G401.6 (cell line): ENCODE data around the gene AKAP12.
A peak's percentile ranks its signal among the peaks of the same experiment; 100 is the strongest.

Experiments used
- FAIRE-seq: peaks from 2 replicates; lab custom pipeline; 2012; peaks lifted over from hg19 to GRCh38; lab: Jason Lieb, UNC

Gene AKAP12

DNA sequence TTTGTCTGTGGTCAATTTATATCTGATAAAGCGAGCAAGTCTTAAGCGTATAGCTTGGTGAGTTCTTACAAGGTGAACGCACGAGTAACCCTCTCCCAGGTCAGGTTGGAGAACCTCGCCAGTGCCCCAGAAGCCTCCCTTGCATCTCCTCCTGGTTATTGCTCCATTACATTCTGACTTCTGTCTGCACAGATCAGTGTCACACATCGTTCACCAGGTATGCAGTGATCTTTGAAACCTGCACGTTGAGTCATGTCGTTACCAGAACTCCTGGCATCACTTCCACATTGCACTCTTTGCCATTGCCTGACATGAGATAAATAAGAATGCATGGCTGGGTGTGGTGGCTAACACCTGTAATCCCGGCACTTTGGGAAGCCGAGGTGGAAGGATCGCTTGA, 44.2 kb downstream of the AKAP12 start:
- FAIRE-seq, result no peak

DNA sequence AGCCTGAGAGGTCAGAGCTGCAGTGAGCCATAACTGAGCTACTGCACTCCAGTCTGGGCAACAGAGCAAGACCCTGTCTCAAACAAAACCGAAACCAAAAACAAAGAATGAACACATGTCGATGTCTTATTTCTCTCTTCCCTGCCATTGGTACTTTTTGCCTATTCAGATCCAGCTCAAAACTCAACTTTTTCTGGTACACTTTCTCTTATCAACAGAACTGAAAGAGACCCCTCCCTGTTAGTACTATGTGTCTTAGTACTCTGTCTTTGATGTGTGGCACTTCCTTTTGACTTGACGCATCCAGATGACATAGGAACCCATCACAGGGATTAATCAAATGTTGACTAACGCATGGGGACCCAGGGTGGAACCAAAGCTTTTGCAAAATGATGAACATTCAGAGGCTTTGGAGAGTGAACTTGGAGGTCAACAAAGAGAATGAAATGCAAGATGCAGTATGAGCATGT, 44.8 kb downstream of the AKAP12 start:
- FAIRE-seq, result no peak

DNA sequence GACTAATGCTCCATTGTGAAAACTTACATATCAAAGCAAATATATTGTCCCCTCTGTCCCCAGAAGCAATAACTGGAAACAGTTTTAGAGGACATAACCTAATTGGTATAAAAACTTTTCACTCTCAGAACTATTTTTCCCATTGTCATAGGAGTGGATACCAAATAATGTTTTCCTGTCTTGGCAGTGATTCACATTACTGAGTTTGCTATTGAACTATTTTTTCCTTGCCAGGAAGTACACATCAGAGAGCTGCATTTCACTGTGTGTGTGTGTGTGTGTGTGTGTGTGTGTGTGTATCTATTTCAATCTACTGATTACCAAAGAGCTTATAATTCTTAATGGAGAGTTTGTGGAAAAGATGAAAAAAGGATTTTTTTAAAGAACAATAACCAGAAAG, 45.4 kb downstream of the AKAP12 start:
- FAIRE-seq, result no peak

DNA sequence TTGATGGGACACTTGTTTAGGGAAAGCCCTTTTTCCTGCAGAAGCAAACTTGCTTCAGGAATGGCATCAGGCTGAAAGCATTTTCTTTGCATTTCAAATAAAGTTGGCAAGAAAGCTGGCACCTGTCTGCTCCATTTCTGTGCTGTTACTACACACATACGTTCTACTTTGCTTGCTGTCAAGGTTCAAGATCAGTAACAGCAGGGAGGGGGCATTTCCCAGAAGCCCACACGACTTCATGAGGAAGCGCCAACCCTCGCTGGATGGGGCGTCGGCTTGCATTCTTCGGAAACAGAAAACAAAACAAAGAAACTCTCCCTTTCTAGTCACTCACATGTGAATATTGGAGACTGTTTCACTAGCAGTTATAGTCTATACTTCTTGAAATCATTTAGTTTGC, 46.4 kb downstream of the AKAP12 start:
- FAIRE-seq, result no peak

DNA sequence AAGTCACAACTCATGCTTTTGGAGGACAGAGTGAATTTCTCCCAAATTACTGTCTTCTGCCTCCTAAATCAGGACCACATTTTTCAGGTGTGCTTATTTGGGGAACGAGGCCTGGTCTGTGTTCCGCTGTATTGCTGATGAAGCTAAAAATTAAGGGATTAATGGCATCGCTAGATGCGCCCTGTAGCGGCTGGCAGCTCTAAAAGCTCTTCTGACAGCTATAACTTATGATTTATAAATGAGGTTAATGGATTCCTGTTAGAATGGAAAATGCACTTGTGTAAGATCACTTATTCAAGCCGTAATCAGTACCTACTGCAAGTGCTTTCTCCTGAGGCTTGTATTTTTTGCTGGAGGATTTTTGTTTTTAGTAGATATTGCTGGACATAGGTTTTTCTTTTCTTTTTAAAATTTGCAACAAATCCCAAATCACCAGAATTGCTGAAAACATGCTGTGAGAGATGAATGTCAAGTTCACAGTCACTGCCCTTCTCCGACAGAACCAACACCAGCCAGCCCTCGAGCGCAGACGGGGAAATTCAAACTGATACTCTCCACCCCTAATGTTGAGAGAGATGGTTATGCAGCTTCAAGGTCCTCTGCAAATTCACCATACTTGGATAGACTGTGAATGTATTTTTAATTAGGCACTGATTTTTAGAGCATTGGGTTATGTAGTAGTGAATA, 49.1 kb downstream of the AKAP12 start:
- FAIRE-seq, result no peak

DNA sequence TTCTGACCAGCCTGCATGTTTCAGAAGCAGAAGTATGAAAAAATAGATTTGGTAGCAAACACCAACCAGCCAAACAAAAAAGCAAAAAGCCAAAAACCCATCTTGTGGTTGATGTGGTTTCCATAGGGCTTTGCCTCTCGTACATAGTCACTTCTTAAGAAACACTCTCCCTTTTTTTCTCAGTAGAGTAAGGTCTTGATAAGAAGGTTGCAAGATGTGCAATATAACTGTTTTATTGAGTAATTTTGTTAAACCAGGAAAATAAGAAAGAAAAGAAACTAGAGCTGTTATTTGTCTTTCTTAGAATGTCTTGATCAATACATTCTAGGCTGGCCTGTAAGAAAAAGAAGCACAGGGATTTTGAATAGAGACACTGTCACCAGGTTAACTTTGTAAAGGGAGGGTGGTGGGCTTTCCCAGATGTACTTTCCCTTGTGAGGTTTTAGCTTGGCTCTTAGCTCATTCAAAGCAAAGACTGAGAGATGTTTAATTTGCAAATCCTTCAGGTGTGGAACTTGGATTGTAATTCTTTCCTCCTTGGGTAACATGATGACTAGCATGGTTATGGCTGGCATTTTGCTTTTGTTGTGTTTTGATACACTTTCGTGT, 49.7 kb downstream of the AKAP12 start:
- no peak for FAIRE-seq

DNA sequence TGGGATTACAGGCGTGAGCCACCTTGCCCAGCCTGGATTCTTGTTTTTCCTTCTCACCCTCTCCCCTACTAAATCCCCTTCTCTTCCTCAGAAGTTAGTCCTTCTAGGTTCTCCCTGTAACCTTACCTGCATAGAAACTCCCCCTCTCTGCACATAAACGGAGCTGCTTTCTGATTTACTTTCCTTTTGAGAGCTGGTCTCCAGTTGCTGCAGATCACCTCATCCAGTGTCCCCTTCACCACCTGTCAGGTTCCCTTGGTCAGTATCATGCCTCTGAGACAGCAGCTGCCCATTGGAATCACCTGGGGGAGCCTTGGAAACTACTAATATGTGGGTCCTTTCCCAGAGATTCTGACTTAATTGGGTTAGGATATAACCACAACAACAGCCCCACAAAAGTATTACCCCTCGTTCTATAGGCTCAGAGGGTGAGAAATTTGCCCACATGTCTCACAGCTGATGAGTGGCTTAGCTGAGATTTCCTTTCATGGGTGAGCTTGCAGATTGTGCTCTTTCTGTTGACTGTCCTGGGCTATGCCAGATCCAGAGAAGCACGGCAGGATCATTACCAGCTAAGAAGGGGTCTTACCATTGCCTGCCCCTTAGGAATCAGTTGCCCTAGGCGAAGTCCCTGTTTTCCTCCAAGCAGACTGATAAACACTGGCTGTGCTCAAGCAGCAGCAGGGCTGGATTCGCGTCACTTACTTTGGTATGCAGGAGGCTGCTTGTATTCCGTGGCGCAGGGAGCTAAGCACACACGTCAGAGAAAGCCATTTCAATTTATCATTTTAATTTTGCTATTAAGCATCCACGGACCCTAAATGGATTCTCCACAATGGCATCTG, 51.3 kb downstream of the AKAP12 start:
- FAIRE-seq, result peak; percentile 61

DNA sequence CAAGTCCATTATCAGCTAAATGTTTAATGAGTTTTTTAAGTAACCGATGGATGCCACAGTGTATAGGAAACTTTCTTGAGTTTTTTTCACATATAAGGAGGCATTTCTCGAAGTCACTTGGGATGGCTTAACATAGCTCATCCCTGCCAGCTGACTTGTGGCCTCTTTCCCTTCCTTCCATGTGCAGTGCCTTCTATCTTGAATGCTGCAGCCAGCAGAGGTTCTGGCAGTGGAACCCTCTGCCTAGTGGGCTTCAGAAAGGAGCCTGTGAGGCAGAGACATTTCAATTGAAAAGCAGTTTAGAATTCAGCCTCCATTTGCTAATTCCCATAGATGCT, 51.9 kb downstream of the AKAP12 start:
- no peak for FAIRE-seq

DNA sequence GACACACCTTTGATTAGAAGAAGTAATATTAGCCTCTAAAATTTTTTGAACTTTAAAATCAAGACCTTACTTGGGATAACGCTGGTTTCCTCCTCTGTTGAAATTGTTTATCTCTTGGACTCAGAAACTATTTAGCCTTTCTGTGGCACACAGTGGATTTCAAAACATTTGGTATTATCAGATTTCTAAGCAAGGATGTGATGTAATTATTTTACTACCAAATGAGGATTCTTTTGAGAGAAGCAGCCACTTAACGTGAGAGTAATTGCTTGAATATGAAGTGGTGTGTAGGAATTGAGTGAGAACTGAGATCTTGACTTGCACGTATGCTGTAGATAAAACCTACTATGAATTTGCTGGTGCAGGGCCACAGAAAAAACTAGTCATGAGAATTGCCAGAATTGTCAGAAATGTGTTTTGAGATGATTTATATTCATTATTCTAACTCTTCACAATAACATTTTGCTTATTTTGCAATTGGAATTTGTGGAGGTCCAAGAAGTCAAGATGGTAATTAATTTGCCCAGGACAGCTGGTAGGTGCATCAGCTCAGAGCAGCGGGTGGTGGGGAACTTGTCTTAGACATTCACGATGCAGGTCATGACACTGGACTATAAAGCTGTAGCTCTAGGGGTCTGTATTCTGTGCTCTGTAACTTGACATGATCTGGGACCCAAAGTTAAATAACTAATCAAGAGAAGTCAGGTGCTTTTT, 53.4 kb downstream of the AKAP12 start:
- FAIRE-seq, result no peak

DNA sequence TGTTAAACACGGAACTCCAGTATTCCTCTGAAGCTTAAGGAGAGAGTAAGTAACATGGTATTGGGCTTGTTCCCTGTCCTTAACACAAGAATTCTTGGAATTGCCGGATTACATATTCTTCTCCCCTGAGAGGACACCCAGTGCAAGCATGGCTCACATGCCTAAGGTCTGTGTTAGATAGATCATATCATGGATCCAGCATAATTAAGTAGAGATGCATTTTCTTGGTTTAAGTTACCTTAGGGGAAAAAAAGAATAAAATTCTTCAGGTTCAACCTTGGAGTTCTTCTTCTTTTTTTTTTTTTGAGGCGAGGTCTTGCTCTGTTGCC, 53.9 kb downstream of the AKAP12 start:
- peak; percentile 98 for FAIRE-seq

DNA sequence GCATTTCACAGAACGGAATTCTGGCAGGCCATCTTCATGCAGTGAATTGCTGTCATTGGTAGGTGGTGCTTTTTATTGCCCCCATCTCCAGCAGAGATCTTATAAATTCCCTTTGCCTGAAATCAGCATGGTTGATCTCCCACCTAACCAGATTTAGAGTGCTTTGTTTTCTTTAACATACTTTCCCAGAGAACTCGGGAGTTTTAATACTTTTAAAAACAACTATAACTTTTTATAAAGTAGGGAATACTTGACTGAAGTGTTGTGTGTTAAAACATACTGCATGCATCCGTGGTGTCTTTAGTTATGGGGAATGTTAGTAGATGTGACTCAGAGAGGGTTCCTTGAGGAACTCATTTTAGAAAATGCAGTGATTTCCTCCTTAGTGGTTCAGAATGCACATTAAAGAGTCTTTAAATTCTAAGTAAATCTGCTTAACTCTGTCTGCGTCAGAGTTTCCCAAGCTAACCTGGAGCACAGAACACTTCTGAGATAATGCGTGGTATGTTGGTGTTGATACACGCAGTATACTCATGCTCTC, 54.9 kb downstream of the AKAP12 start:
- FAIRE-seq, result peak; percentile 99

DNA sequence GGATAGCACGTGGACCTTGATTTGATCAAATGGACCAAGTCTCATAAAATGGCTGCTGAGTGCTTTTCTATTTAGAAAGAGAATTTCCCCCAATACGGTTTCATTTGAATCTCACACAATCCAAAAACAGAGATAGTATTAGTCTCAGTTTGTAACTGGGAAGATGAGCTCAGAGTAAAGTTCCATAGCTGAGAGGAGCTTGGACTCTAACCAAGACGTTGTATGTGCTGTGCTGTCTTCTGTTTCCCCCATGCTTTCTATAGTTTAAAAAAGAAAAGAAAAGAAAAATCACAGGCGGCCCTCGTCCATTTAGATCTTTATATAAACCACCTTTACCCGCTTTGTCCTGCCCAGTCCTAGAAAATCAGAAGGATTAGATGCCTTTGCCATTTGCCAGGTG, 58.1 kb downstream of the AKAP12 start:
- no peak for FAIRE-seq

DNA sequence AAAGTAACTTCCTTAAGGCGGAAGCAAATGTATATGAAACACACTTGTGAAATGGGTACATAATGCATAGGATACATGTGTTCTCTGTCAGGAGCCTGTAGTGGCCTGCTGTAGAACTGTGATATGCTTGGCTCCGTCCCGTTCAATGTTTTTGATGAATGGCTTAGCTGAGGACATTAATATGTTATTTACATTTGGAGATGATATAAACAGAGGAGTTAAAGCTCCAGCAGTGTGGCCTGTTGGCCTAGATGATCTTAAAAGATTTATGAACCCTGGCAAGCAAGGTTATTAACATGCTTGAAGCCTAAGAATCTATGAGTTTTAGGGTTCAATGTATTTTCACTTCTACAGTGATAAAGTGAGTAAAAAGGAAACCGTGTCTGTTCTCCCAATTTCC, 59.2 kb downstream of the AKAP12 start:
- FAIRE-seq, result no peak

DNA sequence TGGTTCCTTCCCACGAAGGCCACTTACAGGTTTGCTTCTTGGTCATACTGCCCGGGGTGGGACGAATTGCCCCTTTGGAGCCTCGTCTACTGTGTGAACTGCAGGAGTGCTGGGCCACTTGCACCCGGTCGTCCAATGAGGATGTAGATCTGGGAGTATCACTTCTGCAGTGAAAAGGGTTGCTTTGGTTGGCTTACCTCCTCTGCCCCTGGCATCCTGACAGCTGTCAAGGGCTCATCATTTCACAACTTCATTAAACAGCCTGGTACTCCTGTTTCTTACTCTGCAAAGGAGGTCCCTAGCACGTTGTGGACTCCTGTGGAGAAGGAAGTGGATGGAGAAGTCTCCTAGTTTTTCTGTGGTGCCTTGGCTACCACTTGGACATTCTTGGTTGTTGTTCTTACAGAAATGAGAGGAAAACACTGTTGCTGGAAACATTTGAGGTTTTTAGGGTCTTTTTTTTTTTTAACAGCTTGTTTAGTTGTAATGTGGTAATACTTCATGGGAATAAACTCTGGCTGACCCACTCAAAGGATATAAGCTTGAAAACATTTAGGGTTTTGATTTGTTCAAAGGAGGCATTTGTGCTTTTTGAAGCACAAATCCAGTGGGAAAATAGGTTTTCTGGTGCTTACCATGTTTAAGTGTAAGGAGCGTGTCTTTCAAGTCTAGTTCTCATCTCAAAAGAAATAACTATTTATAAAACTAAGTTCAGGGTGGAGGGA, 60.7 kb downstream of the AKAP12 start:
- no peak for FAIRE-seq

DNA sequence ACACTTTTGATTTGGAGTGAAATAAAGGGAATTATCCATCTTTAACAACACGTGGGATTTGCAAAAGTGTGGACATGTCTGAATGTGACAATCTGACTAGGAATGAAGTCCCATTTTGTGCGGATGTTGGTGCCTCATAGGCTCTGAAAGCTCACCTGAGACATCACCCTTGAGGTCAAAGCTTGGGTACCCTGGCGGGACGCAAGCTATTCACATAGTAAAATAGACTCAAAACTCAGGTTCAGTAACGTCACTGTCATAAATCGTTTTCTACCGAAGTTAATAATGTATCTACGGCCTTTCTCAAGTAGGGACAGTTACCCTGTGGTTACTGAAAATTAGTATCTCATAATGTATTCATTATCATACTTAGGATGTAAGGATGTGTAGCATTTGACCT, 61.8 kb downstream of the AKAP12 start:
- FAIRE-seq, result no peak

DNA sequence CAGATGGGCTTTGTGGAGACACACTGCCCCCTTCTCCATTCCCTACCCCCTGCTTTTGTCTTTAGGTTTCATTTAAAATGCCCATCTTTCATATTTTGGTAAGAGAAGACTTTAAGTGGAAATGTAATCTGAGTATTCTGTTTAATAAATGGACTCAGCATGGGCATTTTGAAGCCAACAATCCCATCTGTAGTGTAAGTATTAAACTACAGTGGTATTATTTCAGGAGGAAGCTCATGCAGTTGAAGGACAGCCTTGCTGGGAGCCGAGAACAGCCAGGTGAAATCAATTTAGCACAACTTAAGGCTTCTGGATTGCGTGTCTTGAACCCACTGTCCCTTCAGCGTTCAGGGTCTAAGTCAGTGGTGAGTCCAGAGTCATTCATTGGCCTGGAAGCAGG, 63.5 kb downstream of the AKAP12 start:
- no peak for FAIRE-seq

DNA sequence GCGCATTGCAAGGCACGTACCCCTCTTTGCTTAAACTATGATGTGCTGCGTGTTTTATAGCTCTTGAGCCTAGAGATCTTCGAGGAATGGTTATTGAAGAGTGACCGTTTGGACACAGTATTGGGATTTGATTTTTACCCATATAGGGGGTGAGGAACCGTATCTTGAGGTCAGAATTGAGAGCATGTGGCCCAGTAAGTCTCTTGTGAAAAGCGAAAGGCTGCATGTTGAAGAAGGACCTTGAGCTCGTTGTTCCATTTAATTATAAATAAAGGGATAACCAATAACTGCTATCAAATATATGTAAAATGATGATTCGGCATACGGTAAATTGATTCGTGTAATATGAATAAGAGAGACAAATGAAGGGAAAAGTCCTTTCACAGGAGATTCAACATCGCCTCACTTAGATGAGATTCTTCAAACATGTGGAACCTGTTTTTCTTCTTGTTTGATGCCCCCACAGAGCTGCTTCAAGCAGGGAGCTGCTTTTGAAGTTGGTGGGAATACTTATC, 66.6 kb downstream of the AKAP12 start:
- FAIRE-seq, result no peak

DNA sequence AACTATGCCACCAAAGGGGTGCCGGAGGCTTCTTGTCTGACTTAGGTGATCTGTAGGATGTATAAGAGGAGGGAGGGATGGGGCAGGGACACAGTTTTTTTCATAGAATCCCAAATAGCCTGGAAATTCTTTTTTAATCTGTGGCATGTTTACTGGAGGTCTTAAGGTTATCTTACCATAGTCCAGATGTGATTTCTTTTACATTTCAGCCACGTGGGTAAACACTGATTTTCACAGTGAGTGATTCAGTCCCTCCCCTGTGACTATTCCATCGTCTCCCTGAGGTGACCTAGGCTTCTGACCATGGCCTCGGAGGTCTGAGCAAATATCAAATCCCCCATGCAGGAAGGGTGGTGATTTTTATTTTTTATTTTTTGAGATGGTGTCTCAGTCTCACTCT, 67.7 kb downstream of the AKAP12 start:
- no peak for FAIRE-seq

DNA sequence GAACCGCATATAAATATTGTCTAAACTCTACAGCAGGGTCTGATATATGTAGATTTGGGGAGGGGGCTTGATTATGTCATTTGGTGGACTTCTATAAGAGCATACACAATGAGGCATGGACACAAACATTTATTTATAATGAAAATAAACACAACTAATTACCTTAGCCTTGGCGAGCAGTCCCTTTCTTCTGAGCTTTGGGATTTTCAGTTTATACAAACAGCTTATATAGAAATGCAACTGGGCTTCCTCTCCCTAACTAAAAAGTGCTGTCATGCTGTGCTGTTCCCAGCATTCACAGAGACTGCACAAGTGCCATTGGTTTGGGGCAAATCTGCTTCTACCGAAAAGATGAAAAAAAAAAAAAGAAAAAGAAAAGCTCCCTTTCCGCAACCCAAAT, 69.9 kb downstream of the AKAP12 start:
- FAIRE-seq, result no peak

DNA sequence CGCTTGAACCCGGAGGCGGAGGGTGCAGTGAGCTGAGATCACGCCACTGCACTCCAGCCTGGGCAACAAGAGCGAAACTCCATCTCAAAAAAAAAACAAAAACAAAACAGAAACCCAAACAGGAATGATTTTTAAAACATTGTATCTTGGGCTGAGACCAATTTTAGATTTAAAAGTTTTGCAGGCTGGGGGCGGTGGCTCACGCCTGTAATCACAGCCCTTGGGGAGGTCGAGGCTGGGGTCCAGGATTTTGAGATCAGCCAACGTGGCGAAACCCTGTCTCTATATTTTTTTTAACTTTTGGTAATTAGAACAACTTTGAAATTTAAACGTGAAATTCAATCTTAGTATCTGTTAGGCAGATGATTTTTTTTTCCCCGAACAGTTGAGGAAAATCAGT, 70.5 kb downstream of the AKAP12 start:
- FAIRE-seq, result no peak

DNA sequence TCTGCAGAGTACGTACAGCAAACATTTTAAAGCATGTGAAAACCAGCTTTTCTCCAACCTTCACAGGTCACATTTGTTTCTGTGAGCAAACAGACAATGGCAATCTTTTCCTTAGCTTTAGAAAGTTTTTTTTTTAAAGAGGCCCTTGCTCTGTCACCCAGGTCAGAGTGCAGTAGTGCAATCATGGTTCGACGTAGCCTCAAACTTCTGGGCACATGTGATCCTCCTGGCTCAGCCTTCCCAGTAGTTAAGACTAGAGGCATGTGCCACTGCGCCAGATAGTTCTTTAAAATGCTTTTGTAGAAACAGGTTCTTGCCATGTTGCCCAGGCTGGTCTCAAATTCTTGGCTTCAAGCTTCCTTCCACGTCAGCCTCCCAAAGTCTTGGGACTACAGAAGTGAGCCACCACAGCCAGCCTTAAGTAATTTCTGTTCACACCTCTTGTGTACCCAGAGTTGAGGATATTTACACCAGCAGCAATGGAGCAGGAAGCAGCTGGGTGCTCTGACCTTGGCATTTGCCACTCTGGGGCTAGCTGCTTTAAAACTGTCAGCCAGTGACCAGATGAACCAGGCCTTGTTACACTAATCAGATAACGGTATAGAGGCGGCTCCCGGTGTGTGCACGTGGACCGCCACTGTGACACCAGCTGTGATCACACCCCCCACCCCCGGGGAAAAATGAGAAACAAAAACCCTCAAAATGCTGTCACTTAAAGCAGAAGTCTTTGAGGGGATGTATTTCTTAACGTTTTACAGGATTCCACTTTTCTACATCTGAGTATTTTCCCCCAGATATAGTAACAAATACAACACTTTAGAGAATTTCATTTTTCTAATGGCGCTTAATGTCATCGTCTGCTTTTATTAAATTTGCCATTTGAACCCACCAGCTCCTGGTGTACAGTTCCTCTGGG, 71.3 kb downstream of the AKAP12 start:
- no peak for FAIRE-seq
